ENCODE data around the gene APBA2.

GRCh38 chr15:29105151-29105854 lies 219.5 kb downstream of the APBA2 start:
- TF ChIP-seq EHMT2 (IDR thresholded peaks at IDR 0.05; ENCODE audit: low read depth) = no peak
- TF ChIP-seq POLR2A (IDR thresholded peaks at IDR 0.05; ENCODE audit: low read length) = no peak
- TF ChIP-seq EP300 (IDR thresholded peaks at IDR 0.05) = no peak
- TF ChIP-seq CTCF (IDR thresholded peaks at IDR 0.05) = no peak
- no peak for TF ChIP-seq EHF (CRISPR knock-in tag; IDR thresholded peaks at IDR 0.05)
- no peak for TF ChIP-seq HDAC2 (IDR thresholded peaks at IDR 0.05)
- TF ChIP-seq ESRRA (IDR thresholded peaks at IDR 0.05; ENCODE audit: borderline replicate concordance, low read length) = no peak
- no peak for TF ChIP-seq HOXA7 (CRISPR knock-in tag; IDR thresholded peaks at IDR 0.05)
- TF ChIP-seq BCL3 (IDR thresholded peaks at IDR 0.05) = no peak
- no peak for TF ChIP-seq REST (IDR thresholded peaks at IDR 0.05)
- no peak for TF ChIP-seq MAFK (IDR thresholded peaks at IDR 0.05; ENCODE audit: partially characterized antibody)
- TF ChIP-seq SREBF2 (IDR thresholded peaks at IDR 0.05) = no peak
- TF ChIP-seq MAZ (IDR thresholded peaks at IDR 0.05; ENCODE audit: borderline replicate concordance, low read depth, low read length) = no peak
- no peak for TF ChIP-seq JUN (IDR thresholded peaks at IDR 0.05)
